Aorta (tissue), 5 donors: ENCODE results near the gene ADIPOR1. TPM values are rescaled to one million over a fixed set of nuclear protein-coding genes. Genes with fewer than 3 reads are reported as not detected.
"Not testable (repeated sequence)": the region's sequence is repeated elsewhere in the genome, so short reads cannot be mapped to it uniquely, and the experiment has no call there.

ENCODE experiments used
- ATAC-seq: fragments of 200-7000 bp; cut with Tn5 transposase; one replicate; pipeline ENCODE4 v1.9.1; 2022; ENCODE audit warnings: moderate library complexity; ENCODE audit not compliant: low FRiP score
- DNase-seq, 2 donors: peaks; one replicate each; pipeline ENCODE4 v3.0.0-alpha.2; 2020
- H3K27ac ChIP-seq, 2 donors: one replicate each; pipeline ENCODE4 v1.5.1; 2013; ENCODE audit warnings: low read length in 2 of 2, mild to moderate bottlenecking in 2 of 2, moderate library complexity in 2 of 2, control low read depth in 1 of 2, inconsistent platforms in 1 of 2, low read depth in 1 of 2
- H3K27me3 ChIP-seq, 2 donors: one replicate each; pipeline ENCODE4 v1.6.1; 2013; ENCODE audit warnings: control low read depth in 1 of 2, low read length in 1 of 2, mild to moderate bottlenecking in 1 of 2, moderate library complexity in 1 of 2; ENCODE audit not compliant: insufficient read depth in 2 of 2, control insufficient read depth in 1 of 2
- H3K36me3 ChIP-seq, 2 donors: one replicate each; pipeline ENCODE4 v1.6.1; 2013; ENCODE audit warnings: control low read depth in 1 of 2, low read length in 1 of 2, mild to moderate bottlenecking in 1 of 2; ENCODE audit not compliant: insufficient read depth in 2 of 2, control insufficient read depth in 1 of 2
- H3K4me1 ChIP-seq, 2 donors: one replicate each; pipeline ENCODE4 v1.6.1; 2013; ENCODE audit warnings: low read length in 2 of 2, control low read depth in 1 of 2, mild to moderate bottlenecking in 1 of 2, moderate library complexity in 1 of 2; ENCODE audit not compliant: insufficient read depth in 2 of 2, control insufficient read depth in 1 of 2
- H3K4me3 ChIP-seq, 2 donors: one replicate each; pipeline ENCODE4 v1.5.1; 2013; ENCODE audit warnings: low read length in 2 of 2, control low read depth in 1 of 2, mild to moderate bottlenecking in 1 of 2
- H3K9me3 ChIP-seq: one replicate; pipeline ENCODE4 v1.6.1; 2013; ENCODE audit warnings: mild to moderate bottlenecking, low read length; ENCODE audit not compliant: control insufficient read depth
- WGBS, 2 donors: extraction: QIAGEN DNeasy Blood & Tissue Kit; methylation state at CpG; one replicate each; pipeline ENCODE4 v1.1.7; 2013; 5-methylcytosine and 5-hydroxymethylcytosine counted together
- intact Hi-C, 2 donors: fragments of 100-400 bp; cut with DNase I; formaldehyde crosslinking; loops; one replicate each; pipeline versions ENCODE4 v1.14.2 to v1.15.0; 2022
- polyA plus RNA-seq, 2 donors: library from polyadenylated mRNA; stranded (reverse); fragments of 200-250 nt; gene quantifications; one replicate each; pipeline ENCODE4 v1.2.3, GENCODE V29; 2013
- total RNA-seq, 2 donors: library from RNA; stranded (reverse); fragmentation: NEBNext Ultra II Directional; extraction: Animal tissue kit (Norgen Biotek cat#: 25700); gene quantifications; one replicate each; pipeline ENCODE4 v1.2.1, GENCODE V29; 2021
- donor health status: healthy with polysubstance abuse.
- donor health status: Bipolar disorder and iron deficiency.
- donor health status: DM: no; HTN: no; CAD: no.
- donor health status: DM: no; HTN: no; CAD: no.
- donor health status: DM: yes; HTN: yes; CAD: no.

Gene ADIPOR1
- total and polyA plus RNA-seq, 4 donors, result 55.2 to 72.4 (median 63.8) TPM

GRCh38 chr1:202940561-202940960 lies 17.6 kb downstream of the ADIPOR1 start:
- intact Hi-C loops, result no loop called here
- no peak for DNase-seq
- H3K4me3 ChIP-seq, result no peak overlapping the region
- no peak overlapping the region for H3K27ac ChIP-seq
- H3K9me3 ChIP-seq, result no peaks in the 10 kb centered on the region
- peaks cover 0 to 1% of the 10 kb centered on the region in 2 donors for H3K27me3 ChIP-seq
- no peaks in the 10 kb centered on the region for H3K4me1 ChIP-seq
- peaks cover 11 to 13% of the 10 kb centered on the region in 2 donors for H3K36me3 ChIP-seq
- no peak for ATAC-seq

- Histone ChIP-seq H3K4me3 (no peak overlapping the region), H3K36me3 (peaks cover 6% of the 10 kb centered on the region in 2 donors), H3K27me3 (no peaks in the 10 kb centered on the region), H3K4me1 (no peaks in the 10 kb centered on the region), H3K9me3 (no peaks in the 10 kb centered on the region), H3K27ac (no peak overlapping the region)
- DNase-seq (no peak), ATAC-seq (no peak)
- WGBS, 2 donors, result 80 to 83% methylated on average over 5 of the region's 5 CpGs
- intact Hi-C loops, result no loop called here
Observed at GRCh38 chr1:202938287-202938925, 19.7 kb downstream of the ADIPOR1 start.

GRCh38 chr1:202936409-202936808 lies 21.7 kb downstream of the ADIPOR1 start:
- intact Hi-C loops, H3K4me3 ChIP-seq, DNase-seq, H3K27ac ChIP-seq, H3K4me1 ChIP-seq, ATAC-seq, H3K9me3 ChIP-seq, H3K27me3 ChIP-seq, H3K36me3 ChIP-seq: not testable (repeated sequence)
- WGBS, 2 donors, result 93 to 100% methylated on average over 1 of the region's 6 CpGs

- no peak overlapping the region for H3K4me3 ChIP-seq
- 77 to 81% methylated on average over 3 of the region's 3 CpGs for WGBS, 2 donors
- H3K27ac ChIP-seq, result no peak overlapping the region
- peaks cover 0 to 3% of the 10 kb centered on the region in 2 donors for H3K36me3 ChIP-seq
- ATAC-seq, result no peak
- no peak for DNase-seq
- intact Hi-C loops, result no loop called here
- no peaks in the 10 kb centered on the region for H3K27me3 ChIP-seq
- no peaks in the 10 kb centered on the region for H3K9me3 ChIP-seq
- no peaks in the 10 kb centered on the region for H3K4me1 ChIP-seq
Observed at GRCh38 chr1:202935844-202936243, 22.3 kb downstream of the ADIPOR1 start.

GRCh38 chr1:202934755-202935154 lies 23.4 kb downstream of the ADIPOR1 start:
- no peaks in the 10 kb centered on the region for H3K36me3 ChIP-seq
- no peaks in the 10 kb centered on the region for H3K4me1 ChIP-seq
- no peaks in the 10 kb centered on the region for H3K9me3 ChIP-seq
- no peak overlapping the region for H3K4me3 ChIP-seq
- intact Hi-C loops, result no loop called here
- no peaks in the 10 kb centered on the region for H3K27me3 ChIP-seq
- DNase-seq (no peak), ATAC-seq (no peak)
- H3K27ac ChIP-seq, result no peak overlapping the region
- 90 to 91% methylated on average over 3 of the region's 3 CpGs for WGBS, 2 donors

GRCh38 chr1:202932476-202932875 lies 25.6 kb downstream of the ADIPOR1 start:
- ATAC-seq (no peak), DNase-seq (no peak)
- Histone ChIP-seq H3K4me3 (no peak overlapping the region), H3K36me3 (no peaks in the 10 kb centered on the region), H3K4me1 (no peaks in the 10 kb centered on the region), H3K9me3 (no peaks in the 10 kb centered on the region), H3K27me3 (no peaks in the 10 kb centered on the region), H3K27ac (no peak overlapping the region)
- intact Hi-C loops, result no loop called here
- WGBS, 2 donors, result 87 to 92% methylated on average over 2 of the region's 2 CpGs

- Histone ChIP-seq H3K4me3 (peak within 1 kb of the TSS; percentile 50 to 61), H3K36me3 (no peaks in the 10 kb centered on the region), H3K27ac (peak within 1 kb of the TSS; percentile 31 to 53), H3K4me1 (no peaks in the 10 kb centered on the region), H3K27me3 (no peaks in the 10 kb centered on the region), H3K9me3 (no peaks in the 10 kb centered on the region)
- intact Hi-C loops, result loop anchor here (1.0 to 5.0 kb wide), 3 partner anchors 40 to 80 kb away; partner anchors contain the start of genes CYB5R1 (in 2 of the 2) and TMEM183A (in 1 of the 2)
- 1% methylated on average over 56 to 57 of the region's 57 CpGs for WGBS, 2 donors
- ATAC-seq, result peak; percentile 100
- peak; percentile 98 to 99 for DNase-seq
Observed at GRCh38 chr1:202926581-202927491, 31.3 kb downstream of the ADIPOR1 start, which contains the start of gene KLHL12. KLHL12 (minus strand) TSS chr1:202927234; CDS start chr1:202925162, 2,072 bp downstream.

- H3K36me3 ChIP-seq, result no peaks in the 10 kb centered on the region
- no peak for ATAC-seq
- intact Hi-C loops, result no loop called here
- H3K27me3 ChIP-seq, result no peaks in the 10 kb centered on the region
- no peak overlapping the region for H3K27ac ChIP-seq
- WGBS, 2 donors, result 84 to 87% methylated on average over 3 of the region's 3 CpGs
- DNase-seq, result no peak
- H3K4me3 ChIP-seq, result no peak overlapping the region
- H3K9me3 ChIP-seq, result no peaks in the 10 kb centered on the region
- no peaks in the 10 kb centered on the region for H3K4me1 ChIP-seq
Observed at GRCh38 chr1:202923533-202923932, 34.6 kb downstream of the ADIPOR1 start.
